ENCODE measurements around the gene CAMK2N2.
A peak's percentile ranks its signal among the peaks of the same experiment; 100 is the strongest.
"Not testable (repeated sequence)": the region's sequence is repeated elsewhere in the genome, so short reads cannot be mapped to it uniquely, and the experiment has no call there.

Gene CAMK2N2

GRCh38 chr3:184272269-184272668 is 10.9 kb upstream of the CAMK2N2 start:
- DNase-seq (ENCODE audit: low read depth) = no peak

- DNase-seq (ENCODE audit: low read depth) = not testable (repeated sequence)
These were observed 5.9 kb upstream of the CAMK2N2 start for GRCh38 chr3:184267249-184267648.

GRCh38 chr3:184262764-184263179 is 1.4 kb upstream of the CAMK2N2 start:
- DNase-seq (ENCODE audit: low read depth) = no peak

GRCh38 chr3:184261854-184262763 is 756 bp upstream of the CAMK2N2 start:
- DNase-seq (ENCODE audit: low read depth) = no peak

GRCh38 chr3:184260724-184261269 is 556 bp downstream of the CAMK2N2 start:
- no peak for DNase-seq (ENCODE audit: low read depth)

- DNase-seq (ENCODE audit: low read depth) = no peak
These were observed 1.3 kb downstream of the CAMK2N2 start for GRCh38 chr3:184259878-184260723.

- DNase-seq (ENCODE audit: low read depth) = no peak
These were observed 1.9 kb downstream of the CAMK2N2 start for GRCh38 chr3:184259396-184259877.

GRCh38 chr3:184258926-184259325 is 2.4 kb downstream of the CAMK2N2 start:
- DNase-seq (ENCODE audit: low read depth) = no peak

GRCh38 chr3:184257083-184257915 is 4.1 kb downstream of the CAMK2N2 start:
- no peak for DNase-seq (ENCODE audit: low read depth)

- no peak for DNase-seq (ENCODE audit: low read depth)
These were observed 5.9 kb downstream of the CAMK2N2 start for GRCh38 chr3:184255291-184256039.

- peak; percentile 71 for DNase-seq (ENCODE audit: low read depth)
These were observed 11.1 kb downstream of the CAMK2N2 start for GRCh38 chr3:184250167-184250828.

GRCh38 chr3:184249412-184250166 is 11.8 kb downstream of the CAMK2N2 start, which contains the start of gene EEF1AKMT4:
Gene EEF1AKMT4, plus strand, starts transcription at chr3:184249672. Its CDS starts 23 bp downstream, at chr3:184249695.
- DNase-seq (ENCODE audit: low read depth) = peak; percentile 97

- peak; percentile 57 for DNase-seq (ENCODE audit: low read depth)
These were observed 12.6 kb downstream of the CAMK2N2 start, which contains the start of gene ALG3 for GRCh38 chr3:184248454-184249411. Gene ALG3, minus strand, starts transcription at chr3:184248962. Its CDS starts 22 bp downstream, at chr3:184248940.

GRCh38 chr3:184242297-184242685 is 19.1 kb downstream of the CAMK2N2 start:
- DNase-seq (ENCODE audit: low read depth) = no peak

GRCh38 chr3:184241447-184242296 is 19.7 kb downstream of the CAMK2N2 start:
- DNase-seq (ENCODE audit: low read depth) = no peak

- DNase-seq (ENCODE audit: low read depth) = no peak
These were observed 20.3 kb downstream of the CAMK2N2 start for GRCh38 chr3:184241141-184241446.
